GM06990 (cell line): Measurements from ENCODE around the gene FHIP1A.

Experiments used
- DNase-seq: peaks from one replicate; pipeline ENCODE4 v3.0.0-alpha.2; 2011; ENCODE audit not compliant: insufficient read length; ENCODE audit errors: extremely low read depth
- H3K27me3 ChIP-seq: replicated peaks from 2 replicates; pipeline ENCODE4 v1.6.0; 2011; ENCODE audit warnings: low read length; ENCODE audit not compliant: control insufficient read depth, insufficient read depth
- H3K36me3 ChIP-seq: 2 replicates; pipeline ENCODE4 v1.5.1; 2011; ENCODE audit warnings: low read length; ENCODE audit not compliant: control insufficient read depth, insufficient read depth
- H3K4me3 ChIP-seq: replicated peaks from 2 replicates; pipeline ENCODE4 v1.5.1; 2011; ENCODE audit warnings: low read depth, mild to moderate bottlenecking, control low read depth, low read length
- CTCF ChIP-seq: IDR thresholded peaks from 2 replicates; pipeline ENCODE4 v1.5.1; 2011; ENCODE audit warnings: low read length, control low read depth, mild to moderate bottlenecking, inconsistent platforms; ENCODE audit not compliant: insufficient read depth, poor library complexity, severe bottlenecking

FHIP1A gene

GRCh38 chr4:151443752-151444151, 34.8 kb downstream of the FHIP1A start:
- no peak for TF ChIP-seq CTCF
- H3K4me3 ChIP-seq = no peak overlapping the region

GRCh38 chr4:151446208-151446607, 37.2 kb downstream of the FHIP1A start:
- TF ChIP-seq CTCF = no peak
- no peaks in the 10 kb centered on the region for H3K27me3 ChIP-seq
- H3K4me3 ChIP-seq = no peak overlapping the region
- no peaks in the 10 kb centered on the region for H3K36me3 ChIP-seq
- no peak for DNase-seq

More at GRCh38 chr4:151443752-151444151, 34.8 kb downstream of the FHIP1A start:
- Histone ChIP-seq H3K36me3 (no peaks in the 10 kb centered on the region), H3K27me3 (no peaks in the 10 kb centered on the region)
- no peak for DNase-seq

GRCh38 chr4:151454513-151454912, 45.5 kb downstream of the FHIP1A start:
- TF ChIP-seq CTCF = no peak

GRCh38 chr4:151455212-151455611, 46.2 kb downstream of the FHIP1A start:
- H3K36me3 ChIP-seq = no peaks in the 10 kb centered on the region
- H3K4me3 ChIP-seq = no peak overlapping the region
- no peak for TF ChIP-seq CTCF
- H3K27me3 ChIP-seq = no peaks in the 10 kb centered on the region
- DNase-seq = no peak

More at GRCh38 chr4:151454513-151454912, 45.5 kb downstream of the FHIP1A start:
- no peak for DNase-seq
- Histone ChIP-seq H3K36me3 (no peaks in the 10 kb centered on the region), H3K4me3 (no peak overlapping the region), H3K27me3 (no peaks in the 10 kb centered on the region)

- TF ChIP-seq CTCF = no peak
- Histone ChIP-seq H3K36me3 (no peaks in the 10 kb centered on the region), H3K4me3 (no peak overlapping the region), H3K27me3 (no peaks in the 10 kb centered on the region; the same call in 1 of the 2 replicates)
- no peak for DNase-seq
Measured at GRCh38 chr4:151458148-151458547, 49.2 kb downstream of the FHIP1A start.
